ENCODE results near the gene METTL2B.
"Not testable (repeated sequence)": the region's sequence is repeated elsewhere in the genome, so short reads cannot be mapped to it uniquely, and the experiment has no call there.

METTL2B gene

GRCh38 chr7:128531105-128531954, 54.8 kb downstream of the METTL2B start:
- Mint-ChIP-seq H3K4me1 (peaks cover 35% of the 10 kb centered on the region), H3K27ac (peak overlapping the region; percentile 88 to 97), H3K4me3 (peak overlapping the region; percentile 62 to 85)
- DNase-seq (peak; percentile 84 to 87), ATAC-seq (peak; percentile 89)
- H3K9me3 Mint-ChIP-seq, H3K27me3 Mint-ChIP-seq: not testable (repeated sequence)

- not testable (repeated sequence) for H3K9me3 Mint-ChIP-seq, H3K27me3 Mint-ChIP-seq, ATAC-seq
- H3K27ac Mint-ChIP-seq = peak overlapping the region; percentile 97
- peak overlapping the region; percentile 85 to 87 for H3K4me3 Mint-ChIP-seq
- peaks cover 35% of the 10 kb centered on the region for H3K4me1 Mint-ChIP-seq
- DNase-seq = peak in 1 of 2 donors; percentile 51
Measured at GRCh38 chr7:128531955-128532478, 55.5 kb downstream of the METTL2B start.

DNA sequence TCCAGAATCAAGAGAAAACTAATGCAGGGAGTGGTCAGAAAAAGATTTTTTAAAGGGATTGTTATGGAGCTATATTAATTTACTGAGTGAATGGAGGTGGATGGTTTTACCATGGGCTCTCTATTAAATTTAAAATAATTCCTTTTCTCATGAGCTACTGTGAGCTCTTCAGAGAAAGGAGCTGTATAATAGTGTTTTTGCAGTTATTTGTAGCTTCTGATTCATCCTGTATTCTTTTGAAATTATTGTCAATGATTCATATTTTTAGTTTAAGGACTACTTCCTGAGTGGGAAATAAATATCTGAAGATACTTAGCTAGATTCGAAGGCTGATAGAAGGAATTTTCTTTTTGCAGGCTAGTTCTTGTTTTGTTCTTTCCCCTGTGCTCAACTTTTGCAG, 56.4 kb downstream of the METTL2B start:
- not testable (repeated sequence) for H3K9me3 Mint-ChIP-seq, ATAC-seq, H3K27me3 Mint-ChIP-seq, DNase-seq
- H3K4me3 Mint-ChIP-seq = peak overlapping the region; percentile 85 to 87
- H3K27ac Mint-ChIP-seq = peak overlapping the region; percentile 59 to 97
- peaks cover 38% of the 10 kb centered on the region for H3K4me1 Mint-ChIP-seq

DNA sequence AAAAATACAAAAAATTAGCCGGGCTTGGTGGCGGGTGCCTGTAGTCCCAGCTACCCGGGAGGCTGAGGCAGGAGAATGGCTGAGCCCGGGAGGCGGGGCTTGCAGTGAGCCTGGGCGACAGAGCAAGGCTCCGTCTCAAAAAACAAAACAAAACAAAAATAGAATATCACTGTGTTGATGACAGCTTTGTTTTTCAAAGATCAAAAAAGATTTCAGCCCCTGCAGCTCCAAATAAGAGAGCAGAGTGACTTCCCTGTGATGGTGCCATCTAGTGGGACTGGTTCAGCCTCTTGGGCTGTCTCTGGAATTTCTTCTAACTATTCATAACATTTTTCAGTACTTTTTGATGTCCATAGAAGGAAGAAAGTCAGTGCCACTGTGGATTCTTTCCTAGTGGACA, 60.9 kb downstream of the METTL2B start:
- H3K27me3 Mint-ChIP-seq, H3K4me3 Mint-ChIP-seq, H3K27ac Mint-ChIP-seq, H3K9me3 Mint-ChIP-seq, DNase-seq: not testable (repeated sequence)
- H3K4me1 Mint-ChIP-seq = peaks cover 49% of the 10 kb centered on the region
- ATAC-seq = peak; percentile 62

- ATAC-seq, DNase-seq, H3K27me3 Mint-ChIP-seq, H3K4me3 Mint-ChIP-seq, H3K9me3 Mint-ChIP-seq: not testable (repeated sequence)
- Mint-ChIP-seq H3K4me1 (peaks cover 28% of the 10 kb centered on the region), H3K27ac (peak overlapping the region in 1 of 2 donors; percentile 70)
Measured at GRCh38 chr7:128542530-128542929, 66.0 kb downstream of the METTL2B start.

GRCh38 chr7:128543300-128543699, 66.8 kb downstream of the METTL2B start:
- not testable (repeated sequence) for ATAC-seq, DNase-seq, H3K27me3 Mint-ChIP-seq, H3K4me3 Mint-ChIP-seq, H3K9me3 Mint-ChIP-seq, H3K27ac Mint-ChIP-seq
- peaks cover 22% of the 10 kb centered on the region for H3K4me1 Mint-ChIP-seq

- H3K27me3 Mint-ChIP-seq, H3K9me3 Mint-ChIP-seq, H3K4me3 Mint-ChIP-seq, ATAC-seq, H3K27ac Mint-ChIP-seq, DNase-seq: not testable (repeated sequence)
- H3K4me1 Mint-ChIP-seq = peaks cover 15% of the 10 kb centered on the region
Measured at GRCh38 chr7:128546319-128546851, 69.8 kb downstream of the METTL2B start.

DNA sequence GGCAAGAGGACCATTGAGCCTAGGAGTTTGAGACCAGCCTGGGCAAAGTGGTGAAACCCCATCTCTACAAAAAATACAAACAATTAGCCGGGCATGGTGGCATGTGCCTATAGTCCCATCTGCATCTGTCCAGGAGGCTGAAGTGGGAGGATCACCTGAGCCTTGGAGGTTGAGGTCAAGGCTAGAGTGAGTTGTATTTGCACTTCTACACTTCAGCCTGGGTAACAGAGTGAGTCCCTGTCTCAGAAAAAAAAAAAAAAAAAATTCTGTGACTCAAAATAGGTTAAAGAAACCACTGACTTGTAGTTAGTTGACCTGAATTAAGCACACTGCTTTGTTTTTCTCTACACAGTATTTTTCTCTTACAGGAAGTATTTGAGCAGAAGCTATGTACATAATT, 74.4 kb downstream of the METTL2B start:
- H3K27ac Mint-ChIP-seq = no peak overlapping the region
- ATAC-seq = no peak

GRCh38 chr7:128554394-128554793, 77.8 kb downstream of the METTL2B start:
- not testable (repeated sequence) for DNase-seq, H3K9me3 Mint-ChIP-seq, ATAC-seq, H3K27ac Mint-ChIP-seq, H3K27me3 Mint-ChIP-seq, H3K4me1 Mint-ChIP-seq, H3K4me3 Mint-ChIP-seq

More for the DNA sequence above, 74.4 kb downstream of the METTL2B start:
- H3K4me1 Mint-ChIP-seq = peaks cover 6% of the 10 kb centered on the region
- no peak overlapping the region for H3K4me3 Mint-ChIP-seq
- H3K27me3 Mint-ChIP-seq = no peaks in the 10 kb centered on the region
- no peak for DNase-seq
- H3K9me3 Mint-ChIP-seq = no peaks in the 10 kb centered on the region

All from stimulated activated naive CD8-positive, alpha-beta T cell treated with anti-CD3 and anti-CD28 coated beads, Interleukin-15, amount 100 ng/mL, for 72 hours (primary cell).